GM23338 (cell line): Measurements from ENCODE around the gene CACNA1C. TPM values are rescaled to one million over a fixed set of nuclear protein-coding genes. Genes with fewer than 3 reads are reported as not detected.

ENCODE experiments used
- ATAC-seq: fragments of 200-7000 bp; cut with Tn5 transposase; 3 replicates; pipeline ENCODE4 v1.9.1; 2020
- DNase-seq: peaks from one replicate; pipeline ENCODE4 v3.0.0-alpha.2; 2015; ENCODE audit warnings: low spot score
- H2AFZ ChIP-seq: fragments of 200-600 bp; sonication (generic); 2 replicates; pipeline ENCODE4 v1.8.0; 2016; ENCODE audit warnings: antibody characterized with exemption, mild to moderate bottlenecking, moderate library complexity
- H3F3A ChIP-seq: fragments of 200-600 bp; sonication (generic); replicated peaks from 2 replicates; pipeline ENCODE4 v1.8.0; 2017; ENCODE audit warnings: antibody characterized with exemption, mixed run types, low read depth
- H3K27ac ChIP-seq: fragments of 200-600 bp; sonication (generic); 2 replicates; pipeline ENCODE4 v1.6.1; 2016; ENCODE audit warnings: low read depth
- H3K27me3 ChIP-seq: fragments of 200-600 bp; sonication (generic); 2 replicates; pipeline ENCODE4 v1.8.0; 2016; ENCODE audit warnings: mild to moderate bottlenecking, mixed run types, moderate library complexity; ENCODE audit not compliant: insufficient read depth
- H3K36me3 ChIP-seq: fragments of 200-600 bp; sonication (generic); 2 replicates; pipeline ENCODE4 v1.8.0; 2016; ENCODE audit warnings: mild to moderate bottlenecking; ENCODE audit not compliant: insufficient read depth
- H3K4me1 ChIP-seq: fragments of 200-600 bp; sonication (generic); 2 replicates; pipeline ENCODE4 v1.8.0; 2016; ENCODE audit warnings: mild to moderate bottlenecking, moderate library complexity; ENCODE audit not compliant: insufficient read depth
- H3K4me2 ChIP-seq: fragments of 200-600 bp; sonication (generic); 2 replicates; pipeline ENCODE4 v1.7.1; 2017; ENCODE audit warnings: mixed run types
- H3K4me3 ChIP-seq: fragments of 200-600 bp; sonication (generic); 2 replicates; pipeline ENCODE4 v1.6.1; 2016; ENCODE audit warnings: mixed run types
- H3K79me2 ChIP-seq: fragments of 200-600 bp; sonication (generic); replicated peaks from 2 replicates; pipeline ENCODE4 v1.8.0; 2017; ENCODE audit warnings: mild to moderate bottlenecking; ENCODE audit not compliant: insufficient read depth
- H3K9me2 ChIP-seq: fragments of 200-600 bp; sonication (generic); 2 replicates; pipeline ENCODE4 v1.8.0; 2017; ENCODE audit not compliant: insufficient read depth
- H4K20me1 ChIP-seq: fragments of 200-600 bp; sonication (generic); replicated peaks from 2 replicates; pipeline ENCODE4 v1.8.0; 2017; ENCODE audit warnings: mild to moderate bottlenecking; ENCODE audit not compliant: insufficient read depth
- H3K27ac Mint-ChIP-seq: 2 replicates; pipeline ENCODE4 v1.8.0; 2020; ENCODE audit warnings: inconsistent platforms, mild to moderate bottlenecking, moderate library complexity, mixed read lengths
- H3K27me3 Mint-ChIP-seq: 3 replicates; pipeline ENCODE4 v1.8.0; 2022; ENCODE audit warnings: low read depth, mild to moderate bottlenecking, moderate library complexity, mixed read lengths, inconsistent platforms; ENCODE audit not compliant: insufficient read depth, poor library complexity
- H3K36me3 Mint-ChIP-seq: 3 replicates; pipeline ENCODE4 v1.8.0; 2021; ENCODE audit warnings: low read depth, mild to moderate bottlenecking, inconsistent platforms, moderate library complexity, mixed read lengths
- H3K4me1 Mint-ChIP-seq: 3 replicates; pipeline ENCODE4 v1.8.0; 2020; ENCODE audit warnings: mild to moderate bottlenecking, inconsistent platforms, mixed read lengths
- H3K4me3 Mint-ChIP-seq: 3 replicates; pipeline ENCODE4 v1.8.0; 2021; ENCODE audit warnings: moderate library complexity, mild to moderate bottlenecking, inconsistent platforms, mixed read lengths
- H3K9me3 Mint-ChIP-seq: 3 replicates; pipeline ENCODE4 v1.8.0; 2020; ENCODE audit warnings: moderate library complexity, mild to moderate bottlenecking, inconsistent platforms, mixed read lengths
- CREB1 ChIP-seq: fragments of 250-450 bp; sonication (Bioruptor Pico); IDR thresholded peaks from 2 replicates; pipeline ENCODE4 v1.5.0; 2020; ENCODE audit warnings: low read depth, mild to moderate bottlenecking, moderate library complexity
- CTCF ChIP-seq, 2 experiments: fragments of 200-600 bp in 1 of 2; sonication (generic) in 1 of 2; conservative IDR thresholded peaks; 2 replicates each; pipeline versions ENCODE4 v1.5.1 to v1.6.1; 2016 to 2017; ENCODE audit warnings: antibody characterized with exemption in 2 of 2, low read depth in 2 of 2, mild to moderate bottlenecking in 2 of 2, moderate library complexity in 1 of 2
- EZH2phosphoT487 ChIP-seq: fragments of 200-600 bp; sonication (generic); IDR thresholded peaks from one replicate; pipeline ENCODE4 v1.8.1; 2018; ENCODE audit warnings: antibody characterized with exemption; ENCODE audit not compliant: unreplicated experiment
- JUNB ChIP-seq: IDR thresholded peaks from one replicate; pipeline ENCODE4 v1.6.1; 2016; ENCODE audit warnings: antibody characterized with exemption; ENCODE audit not compliant: unreplicated experiment
- NANOG ChIP-seq: IDR thresholded peaks from 2 replicates; pipeline ENCODE4 v1.6.1; 2016; ENCODE audit warnings: antibody characterized with exemption, borderline replicate concordance
- POLR2AphosphoS5 ChIP-seq: IDR thresholded peaks from 2 replicates; pipeline ENCODE4 v1.6.1; 2016; ENCODE audit warnings: antibody characterized with exemption, low read depth
- REST ChIP-seq: IDR thresholded peaks from one replicate; pipeline ENCODE4 v1.6.1; 2018; ENCODE audit warnings: antibody characterized with exemption; ENCODE audit not compliant: unreplicated experiment
- STAT1 ChIP-seq: IDR thresholded peaks from one replicate; pipeline ENCODE4 v1.6.1; 2016; ENCODE audit warnings: antibody characterized with exemption; ENCODE audit not compliant: unreplicated experiment
- ZNF114 ChIP-seq: fragments of 250-450 bp; sonication (Bioruptor Pico); IDR thresholded peaks from 2 replicates; pipeline ENCODE4 v1.5.0; 2020; ENCODE audit warnings: mild to moderate bottlenecking, moderate library complexity
- ZNF331 ChIP-seq: fragments of 250-450 bp; sonication (Bioruptor Pico); IDR thresholded peaks from 2 replicates; pipeline ENCODE4 v1.5.0; 2020; ENCODE audit warnings: low read depth, mild to moderate bottlenecking, moderate library complexity
- ZNF462 ChIP-seq: fragments of 250-450 bp; sonication (Bioruptor Pico); IDR thresholded peaks from 2 replicates; pipeline ENCODE4 v1.5.0; 2020; ENCODE audit warnings: mild to moderate bottlenecking, moderate library complexity
- polyA plus RNA-seq: library from polyadenylated mRNA; unstranded; fragments of >200 nt; fragmentation: Nextera tagmentation; extraction: Ambion mirVana; gene quantifications from 2 replicates; pipeline ENCODE4 v1.2.1, GENCODE V29; 2016
- total RNA-seq: library from RNA; depleted of rRNA; stranded (reverse); fragments of >200 nt; shearing (Covaris generic); gene quantifications from 2 replicates; pipeline ENCODE4 v1.2.3, GENCODE V29; 2014

CACNA1C gene
- total and polyA plus RNA-seq, 2 experiments from 2014 or later, result 0.78 to 2.1 TPM

GRCh38 chr12:2654741-2655140 is 602.0 kb downstream of the CACNA1C start:
- Histone ChIP-seq H3K4me1 (no peaks in the 10 kb centered on the region), H3K4me3 (no peak overlapping the region), H3K27ac (no peak overlapping the region), H3K9me2 (no peaks in the 10 kb centered on the region), H2AFZ (no peak overlapping the region), H3K27me3 (no peaks in the 10 kb centered on the region), H3F3A (no peaks in the 10 kb centered on the region), H3K4me2 (no peak overlapping the region), H3K36me3 (no peaks in the 10 kb centered on the region), H4K20me1 (no peaks in the 10 kb centered on the region), H3K79me2 (no peaks in the 10 kb centered on the region)
- no peaks in the 10 kb centered on the region for H3K36me3 Mint-ChIP-seq
- ATAC-seq (no peak), DNase-seq (no peak)
- H3K27me3 Mint-ChIP-seq, result peaks cover 6% of the 10 kb centered on the region
- H3K4me3 Mint-ChIP-seq, result no peak overlapping the region
- no peaks in the 10 kb centered on the region for H3K9me3 Mint-ChIP-seq
- H3K27ac Mint-ChIP-seq, result no peak overlapping the region
- no peak for TF ChIP-seq EZH2phosphoT487
- TF ChIP-seq CREB1, result no peak
- TF ChIP-seq POLR2AphosphoS5, result no peak
- peaks cover 9% of the 10 kb centered on the region for H3K4me1 Mint-ChIP-seq

GRCh38 chr12:2662524-2662923 is 609.7 kb downstream of the CACNA1C start:
- no peak for DNase-seq
- TF ChIP-seq NANOG (no peak), JUNB (no peak), STAT1 (no peak), CTCF (conservative IDR thresholded peaks at IDR 0.05; ENCODE audit: low read depth in 2 of 2) (no peak), ZNF331 (no peak), ZNF462 (CRISPR knock-in tag) (no peak), POLR2AphosphoS5 (no peak), ZNF114 (CRISPR knock-in tag) (no peak), REST (no peak), EZH2phosphoT487 (no peak)

More at GRCh38 chr12:2662524-2662923, 609.7 kb downstream of the CACNA1C start:
- no peaks in the 10 kb centered on the region for H3K27me3 ChIP-seq
- no peaks in the 10 kb centered on the region for H3K9me2 ChIP-seq
- H3K4me3 Mint-ChIP-seq, result no peak overlapping the region
- no peak overlapping the region for H3K27ac ChIP-seq
- no peak overlapping the region for H3K4me3 ChIP-seq
- H3K27me3 Mint-ChIP-seq, result peaks cover 4% of the 10 kb centered on the region
- no peaks in the 10 kb centered on the region for H3K36me3 ChIP-seq
- H3F3A ChIP-seq, result no peaks in the 10 kb centered on the region
- no peaks in the 10 kb centered on the region for H3K9me3 Mint-ChIP-seq
- no peaks in the 10 kb centered on the region for H4K20me1 ChIP-seq
- no peak overlapping the region for H3K4me2 ChIP-seq
- no peak overlapping the region for H3K27ac Mint-ChIP-seq
- no peak overlapping the region for H2AFZ ChIP-seq
- H3K4me1 Mint-ChIP-seq, result no peaks in the 10 kb centered on the region
- H3K4me1 ChIP-seq, result no peaks in the 10 kb centered on the region
- no peak for ATAC-seq
- H3K36me3 Mint-ChIP-seq, result no peaks in the 10 kb centered on the region
- no peaks in the 10 kb centered on the region for H3K79me2 ChIP-seq
